Suppressor macrophage treated with lipopolysaccharide for 1 hour (primary cell): ENCODE data around the gene RAD23A.

ENCODE experiments used
- DNase-seq, 3 donors: peaks; one replicate each; pipeline ENCODE4 v3.0.0-alpha.2; 2020 to 2022

RAD23A gene

GRCh38 chr19:12985049-12985776, 39.6 kb downstream of the RAD23A start:
- DNase-seq: peak; percentile 21 to 47 (median 25)

DNA sequence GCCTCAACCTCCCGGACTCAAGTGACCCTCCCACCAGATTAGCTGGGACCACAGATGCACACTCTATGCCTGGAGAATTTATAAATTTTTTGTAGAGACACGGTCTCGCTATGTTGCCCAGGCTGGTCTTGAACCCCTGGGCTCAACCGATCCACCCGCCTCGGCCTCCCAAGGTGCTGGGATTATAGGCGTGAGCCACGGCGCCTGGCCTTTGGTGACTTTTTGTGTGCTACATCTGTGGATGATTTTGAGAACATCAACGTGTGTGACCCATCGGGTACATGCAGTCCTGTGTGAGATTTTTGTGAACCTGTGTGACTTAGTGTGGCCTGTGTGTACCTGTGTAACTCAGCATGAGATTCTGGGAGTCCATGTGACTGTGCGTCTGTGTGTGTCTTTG, 41.1 kb downstream of the RAD23A start:
- DNase-seq: peak in 1 of 3 donors; percentile 17

DNA sequence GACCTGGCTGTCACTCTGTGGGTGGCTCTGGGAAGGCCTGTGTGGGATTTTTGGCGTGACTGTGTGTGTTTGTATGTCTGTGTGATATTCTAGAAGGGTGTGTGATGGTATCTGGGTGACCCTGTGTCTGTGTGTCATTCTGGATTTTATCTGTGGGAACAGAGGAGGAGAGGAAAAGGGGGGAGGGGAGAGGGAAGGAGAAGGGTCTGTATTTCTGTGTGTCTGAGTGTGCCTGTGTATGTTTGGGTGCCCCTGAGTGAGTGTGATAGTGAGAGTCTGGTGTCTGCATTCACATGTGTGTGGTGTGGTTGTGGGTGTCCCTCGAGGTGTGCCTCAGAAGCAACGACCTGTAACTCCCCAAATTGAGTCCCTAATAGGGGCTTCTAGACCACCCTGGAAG, 41.5 kb downstream of the RAD23A start:
- DNase-seq: no peak

- DNase-seq: no peak
These were observed 42.1 kb downstream of the RAD23A start for GRCh38 chr19:12987781-12988180.

GRCh38 chr19:12990431-12990830, 44.8 kb downstream of the RAD23A start:
- DNase-seq: no peak

DNA sequence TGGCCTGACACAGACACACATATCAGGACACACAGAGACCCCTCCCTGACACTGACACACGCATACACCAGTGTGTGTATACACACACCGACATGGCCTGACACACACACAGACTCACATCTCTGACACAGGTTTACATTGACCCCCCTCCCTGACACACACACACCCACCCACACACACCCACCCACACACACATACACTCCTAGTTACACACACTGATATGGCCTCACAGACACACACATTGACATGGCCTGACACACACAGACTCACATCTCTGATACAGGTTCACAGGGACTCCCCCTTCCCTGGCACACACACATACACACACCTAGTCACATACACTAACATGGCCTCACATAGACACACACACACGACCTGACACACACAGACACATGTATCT, 45.2 kb downstream of the RAD23A start:
- no peak for DNase-seq

DNA sequence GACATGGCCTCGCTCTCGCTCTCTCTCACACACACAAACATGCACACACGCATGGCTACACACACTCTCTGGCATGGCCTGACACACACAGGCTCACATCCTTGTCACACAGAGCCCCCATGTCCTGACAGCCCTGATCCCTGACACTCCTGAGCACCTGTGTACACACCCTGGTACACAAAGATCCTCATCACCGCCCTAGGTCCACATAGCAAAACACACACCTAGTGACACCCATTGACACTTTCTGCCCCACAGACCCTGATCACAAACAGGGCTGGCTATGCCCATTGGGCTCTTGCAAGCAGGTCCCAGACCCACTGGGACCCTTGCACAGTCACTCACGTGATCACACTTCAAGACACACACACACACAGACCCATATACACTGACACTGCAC, 45.6 kb downstream of the RAD23A start:
- no peak for DNase-seq

DNA sequence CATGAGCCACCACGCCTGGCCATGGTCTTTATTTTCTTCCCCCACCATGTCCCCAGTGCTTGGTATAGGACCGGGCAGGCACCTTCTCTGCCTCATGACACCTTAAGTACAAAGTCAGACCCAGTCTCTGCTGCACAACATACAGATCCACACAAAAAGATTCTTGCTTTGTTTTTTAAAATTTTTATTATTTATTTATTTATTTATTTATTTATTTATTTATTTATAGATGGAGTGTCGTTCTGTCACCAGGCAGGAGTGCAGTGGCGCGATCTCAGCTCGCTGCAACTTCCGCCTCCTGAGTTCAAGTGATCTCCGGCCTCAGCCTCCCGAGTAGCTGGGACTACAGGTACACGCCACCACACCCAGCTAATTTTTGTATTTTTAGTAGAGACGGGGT, 47.1 kb downstream of the RAD23A start:
- no peak for DNase-seq

GRCh38 chr19:12993562-12993961, 47.9 kb downstream of the RAD23A start:
- DNase-seq: no peak

GRCh38 chr19:12994701-12995595, 49.3 kb downstream of the RAD23A start, which contains the start of gene NFIX:
Gene NFIX, plus strand, starts transcription at chr19:12995475. Its CDS starts 363 bp downstream, at chr19:12995838.
- peak; percentile 74 to 89 (median 81) for DNase-seq

- DNase-seq: peak in 1 of 3 donors; percentile 25
These were observed 50.1 kb downstream of the RAD23A start for GRCh38 chr19:12995596-12996405.

GRCh38 chr19:12996406-12997094, 50.9 kb downstream of the RAD23A start:
- peak in 1 of 3 donors; percentile 52 for DNase-seq

DNA sequence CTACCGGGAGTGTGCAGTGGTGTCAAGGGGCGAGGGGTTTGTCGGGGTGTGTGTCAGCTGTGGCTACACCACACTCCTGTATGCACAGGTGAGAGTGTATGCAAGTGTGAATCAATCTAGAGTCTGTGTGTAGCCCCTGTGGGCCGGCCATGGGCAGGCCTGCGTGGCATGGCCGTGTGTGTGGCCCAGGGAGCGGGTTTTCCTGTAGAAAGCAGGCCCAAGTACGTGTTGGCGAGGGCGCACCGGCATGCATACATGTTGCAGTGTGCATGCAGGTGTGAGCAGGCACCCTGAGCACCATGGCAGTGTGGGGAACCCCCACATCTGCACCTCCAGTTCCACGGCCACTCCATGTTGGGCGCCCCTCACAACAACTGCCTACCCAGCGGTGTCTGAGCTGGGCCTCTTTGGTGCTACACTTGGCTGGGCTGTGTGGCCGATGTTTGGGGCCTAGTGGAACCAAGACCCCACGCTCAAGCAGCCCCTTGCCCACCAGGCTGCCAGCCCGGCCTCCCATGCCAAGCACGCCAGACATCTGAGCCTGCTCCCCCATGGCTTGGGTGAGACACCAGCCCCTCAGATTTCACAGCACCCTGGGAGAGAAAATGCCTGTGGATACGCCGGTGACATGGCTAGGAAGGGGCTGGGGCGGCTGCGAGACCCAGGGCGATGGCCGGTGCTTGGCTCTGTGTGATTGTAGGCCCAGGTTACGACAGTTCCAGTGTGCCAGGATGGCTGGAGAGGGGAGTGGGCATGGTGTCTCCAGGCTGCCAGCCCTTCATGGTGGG, 51.7 kb downstream of the RAD23A start:
- DNase-seq: no peak

GRCh38 chr19:12997967-12998940, 52.6 kb downstream of the RAD23A start:
- DNase-seq: no peak

GRCh38 chr19:13001166-13001501, 55.5 kb downstream of the RAD23A start:
- DNase-seq: no peak

DNA sequence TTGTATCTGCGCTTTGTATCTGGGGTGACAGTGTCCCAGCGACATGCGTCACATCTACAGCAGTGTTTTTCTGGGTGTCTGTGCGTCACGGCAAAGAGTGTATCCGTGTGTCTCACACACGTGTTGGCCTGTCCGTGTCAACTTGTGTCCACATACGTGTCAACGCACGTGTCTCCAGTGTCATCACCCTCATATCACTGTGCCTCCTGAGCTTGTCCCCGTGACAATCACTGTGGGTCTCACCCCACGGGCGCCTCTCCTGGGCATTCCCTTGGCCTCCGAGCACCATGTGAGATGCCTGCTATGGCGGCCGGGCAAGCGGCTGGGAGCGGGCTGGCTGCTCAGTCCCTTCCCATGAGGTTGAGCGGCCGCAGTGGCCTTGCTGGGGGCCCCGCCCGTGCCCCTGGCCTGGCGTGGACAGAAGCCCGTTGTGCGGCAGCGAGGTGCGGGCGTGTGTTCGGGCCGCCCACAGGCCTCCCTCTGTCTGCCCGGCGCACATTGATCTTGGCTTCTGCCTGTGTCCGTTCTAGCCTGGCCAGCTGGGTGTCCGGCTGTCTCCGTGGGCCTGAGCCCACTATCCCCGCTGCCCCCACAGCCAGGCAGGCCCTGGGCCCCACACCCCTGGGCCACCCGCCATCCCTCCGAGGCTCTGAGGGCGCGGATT, 56.0 kb downstream of the RAD23A start:
- DNase-seq: no peak

DNA sequence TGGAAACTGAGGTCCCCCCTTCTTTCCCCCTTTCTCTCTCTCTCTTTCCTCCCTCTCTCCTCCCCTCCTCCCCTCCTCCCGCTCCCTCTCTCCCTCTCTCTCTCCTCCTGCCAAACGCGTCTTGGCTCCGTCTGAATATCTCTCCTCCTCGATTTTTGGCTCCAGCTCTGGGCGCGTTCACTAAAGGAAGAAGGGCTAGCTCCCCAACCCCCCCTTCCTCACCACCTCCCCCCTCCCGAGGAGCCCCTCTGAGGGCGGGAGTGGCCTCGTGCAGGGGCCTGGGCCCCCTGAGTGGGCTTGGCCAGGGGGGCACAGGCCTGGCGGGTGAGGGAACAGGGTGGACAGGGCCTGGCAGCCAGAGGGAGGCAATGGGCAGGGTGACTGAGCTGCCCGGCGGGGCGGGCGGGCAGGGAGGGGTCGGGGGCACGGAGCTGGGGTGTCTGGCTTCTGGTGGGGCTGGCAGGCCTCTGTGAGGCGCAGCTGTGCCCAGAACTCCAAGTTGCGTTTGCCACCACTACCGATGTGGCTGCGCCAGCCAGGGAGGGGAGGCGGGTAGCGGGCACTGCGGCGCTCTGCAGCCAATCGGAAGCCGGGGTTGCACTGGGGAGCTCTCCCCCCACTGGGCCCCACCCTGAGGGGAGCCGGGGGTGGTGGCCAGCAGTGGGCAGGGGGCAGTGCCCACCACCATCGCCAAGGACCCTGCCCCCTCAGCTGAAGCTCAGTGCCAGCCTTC, 56.7 kb downstream of the RAD23A start:
- DNase-seq: no peak

- DNase-seq: no peak
These were observed 57.4 kb downstream of the RAD23A start for GRCh38 chr19:13003081-13003480.
